Kidney (tissue), 14 donors: ENCODE data around the gene COPZ2. TPM values are rescaled to one million over a fixed set of nuclear protein-coding genes. Genes with fewer than 3 reads are reported as not detected.

Experiments used
- DNase-seq, 5 donors: peaks; one replicate each; pipeline ENCODE4 v3.0.0-alpha.2; 2013 to 2020
- FAIRE-seq: peaks from 2 replicates; lab custom pipeline; 2012; peaks lifted over from hg19 to GRCh38; lab: Jason Lieb, UNC
- H3K27ac ChIP-seq, 2 donors: one replicate each; pipeline ENCODE4 v1.7.0; 2013; ENCODE audit warnings: low read depth in 2 of 2, low read length in 2 of 2, inconsistent platforms in 1 of 2
- H3K27me3 ChIP-seq: one replicate; pipeline ENCODE4 v1.7.1; 2013; ENCODE audit warnings: low read length, inconsistent platforms; ENCODE audit not compliant: control insufficient read depth, insufficient read depth
- H3K36me3 ChIP-seq, 3 donors: one replicate each; pipeline versions ENCODE4 v1.7.0 to v1.7.1; 2013; ENCODE audit warnings: low read length in 3 of 3, control low read depth in 1 of 3, inconsistent platforms in 1 of 3; ENCODE audit not compliant: insufficient read depth in 3 of 3, control insufficient read depth in 2 of 3
- H3K4me1 ChIP-seq, 3 donors: one replicate each; pipeline versions ENCODE4 v1.7.0 to v1.7.1; 2013; ENCODE audit warnings: low read length in 3 of 3, inconsistent platforms in 1 of 3, low read depth in 1 of 3; ENCODE audit not compliant: control insufficient read depth in 2 of 3, insufficient read depth in 2 of 3
- H3K4me3 ChIP-seq, 3 donors: one replicate each; pipeline versions ENCODE4 v1.7.0 to v1.8.1; 2013; ENCODE audit warnings: low read length in 3 of 3, control low read depth in 1 of 3, inconsistent platforms in 1 of 3
- H3K9ac ChIP-seq, 3 donors: one replicate each; pipeline versions ENCODE4 v1.7.0 to v1.7.1; 2013; ENCODE audit warnings: low read length in 3 of 3, control low read depth in 1 of 3, inconsistent platforms in 1 of 3
- H3K9me3 ChIP-seq, 3 donors: one replicate each; pipeline versions ENCODE4 v1.7.0 to v1.7.1; 2013; ENCODE audit warnings: low read length in 3 of 3, control low read depth in 1 of 3, inconsistent platforms in 1 of 3; ENCODE audit not compliant: control insufficient read depth in 2 of 3, insufficient read depth in 1 of 3
- CTCF ChIP-seq: IDR thresholded peaks from 3 replicates; pipeline ENCODE4 v1.5.1; 2012; ENCODE audit warnings: mild to moderate bottlenecking, moderate library complexity, borderline replicate concordance; ENCODE audit not compliant: insufficient read depth; ENCODE audit errors: extremely low read depth
- intact Hi-C: fragments of 100-400 bp; cut with DNase I; formaldehyde crosslinking; loops from one replicate; pipeline ENCODE4 v1.11.1; 2022
- polyA plus RNA-seq: library from polyadenylated mRNA; stranded (reverse); fragments of 350-450 nt; fragmentation: Illumina TruSeq; extraction: RNeasy Lipid Tissue Mini Kit (QIAGEN cat#74804); gene quantifications from one replicate; pipeline ENCODE4 v1.2.3, GENCODE V29; 2014; ENCODE audit warnings: low read depth, low replicate concordance; ENCODE audit not compliant: insufficient read depth
- total RNA-seq: library from RNA; stranded (reverse); fragmentation: NEBNext Ultra II Directional; extraction: Animal tissue kit (Norgen Biotek cat#: 25700); gene quantifications from one replicate; pipeline ENCODE4 v1.2.1, GENCODE V29; 2021
- donor health status: control.
- donor health status: control.
- donor health status: control.
- donor health status: control.
- donor health status: control.
- donor health status: DM: yes; HTN: yes; CAD: no.
- donor health status: Normal renal cell carcinoma (clear cell type).

COPZ2 gene
- total and polyA plus RNA-seq, 2 donors from 2014 or later: 24.9 to 38.2 TPM

- TF ChIP-seq CTCF: no peak
- Histone ChIP-seq H3K9ac (no peak overlapping the region), H3K4me3 (no peak overlapping the region), H3K4me1 (peaks cover 0 to 6% (median 5%) of the 10 kb centered on the region in 3 donors), H3K27ac (no peak overlapping the region), H3K36me3 (no peaks in the 10 kb centered on the region), H3K27me3 (no peaks in the 10 kb centered on the region), H3K9me3 (no peaks in the 10 kb centered on the region)
- DNase-seq (no peak), FAIRE-seq (no peak)
- intact Hi-C loops: no loop called here
These were observed 5.6 kb downstream of the COPZ2 start for GRCh38 chr17:48031966-48032365.

- TF ChIP-seq CTCF: no peak
- FAIRE-seq: no peak
These were observed 7.1 kb downstream of the COPZ2 start for GRCh38 chr17:48030531-48030930.

GRCh38 chr17:48028736-48029135 is 8.9 kb downstream of the COPZ2 start:
- Histone ChIP-seq H3K27me3 (peaks cover 2% of the 10 kb centered on the region), H3K36me3 (no peaks in the 10 kb centered on the region), H3K27ac (no peak overlapping the region), H3K9ac (no peak overlapping the region), H3K9me3 (no peaks in the 10 kb centered on the region), H3K4me3 (no peak overlapping the region), H3K4me1 (peaks cover 4 to 24% (median 16%) of the 10 kb centered on the region in 3 donors)
- DNase-seq: no peak
- no peak for FAIRE-seq
- TF ChIP-seq CTCF: no peak
- intact Hi-C loops: loop anchor here (10.0 kb wide), 1 partner anchor 106 kb away; no protein-coding TSS in a partner anchor

More at GRCh38 chr17:48030531-48030930, 7.1 kb downstream of the COPZ2 start:
- Histone ChIP-seq H3K27ac (no peak overlapping the region), H3K27me3 (no peaks in the 10 kb centered on the region), H3K36me3 (no peaks in the 10 kb centered on the region), H3K4me1 (peaks cover 4 to 15% (median 8%) of the 10 kb centered on the region in 3 donors), H3K9ac (no peak overlapping the region), H3K9me3 (no peaks in the 10 kb centered on the region), H3K4me3 (no peak overlapping the region)
- DNase-seq: no peak
- intact Hi-C loops: no loop called here
